GM21447 (cell line): ENCODE results near the gene CCDC157.

Experiments used
- ATAC-seq: cut with Tn5 transposase; IDR thresholded peaks from one replicate; pipeline ENCODE4 v1.9.1; 2021; ENCODE audit not compliant: unreplicated experiment

CCDC157 gene

DNA sequence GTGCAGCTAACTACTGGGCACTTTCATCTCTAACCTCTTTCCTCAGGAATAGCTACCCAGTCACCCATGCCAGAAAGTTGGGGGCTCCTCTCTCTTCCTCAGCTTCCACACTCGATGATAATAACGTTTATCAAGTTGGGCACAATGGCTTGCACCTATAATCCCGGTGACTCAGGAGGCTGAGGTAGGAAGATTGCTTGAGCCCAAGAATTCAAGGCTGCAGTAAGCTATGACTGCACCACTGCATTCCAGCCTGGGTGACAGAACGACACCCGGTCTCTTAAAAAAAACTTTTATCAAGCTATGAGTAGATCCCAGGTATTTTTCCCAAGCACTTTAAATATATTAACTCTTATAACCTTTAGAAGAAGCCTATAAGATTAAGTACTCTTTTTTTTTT, 2.2 kb upstream of the CCDC157 start:
- ATAC-seq = no peak

GRCh38 chr22:30357236-30357570, 396 bp downstream of the CCDC157 start:
- no peak for ATAC-seq

GRCh38 chr22:30357650-30358215, 926 bp downstream of the CCDC157 start:
- no peak for ATAC-seq

- ATAC-seq = no peak
Measured at GRCh38 chr22:30358541-30358940, 1.7 kb downstream of the CCDC157 start.

DNA sequence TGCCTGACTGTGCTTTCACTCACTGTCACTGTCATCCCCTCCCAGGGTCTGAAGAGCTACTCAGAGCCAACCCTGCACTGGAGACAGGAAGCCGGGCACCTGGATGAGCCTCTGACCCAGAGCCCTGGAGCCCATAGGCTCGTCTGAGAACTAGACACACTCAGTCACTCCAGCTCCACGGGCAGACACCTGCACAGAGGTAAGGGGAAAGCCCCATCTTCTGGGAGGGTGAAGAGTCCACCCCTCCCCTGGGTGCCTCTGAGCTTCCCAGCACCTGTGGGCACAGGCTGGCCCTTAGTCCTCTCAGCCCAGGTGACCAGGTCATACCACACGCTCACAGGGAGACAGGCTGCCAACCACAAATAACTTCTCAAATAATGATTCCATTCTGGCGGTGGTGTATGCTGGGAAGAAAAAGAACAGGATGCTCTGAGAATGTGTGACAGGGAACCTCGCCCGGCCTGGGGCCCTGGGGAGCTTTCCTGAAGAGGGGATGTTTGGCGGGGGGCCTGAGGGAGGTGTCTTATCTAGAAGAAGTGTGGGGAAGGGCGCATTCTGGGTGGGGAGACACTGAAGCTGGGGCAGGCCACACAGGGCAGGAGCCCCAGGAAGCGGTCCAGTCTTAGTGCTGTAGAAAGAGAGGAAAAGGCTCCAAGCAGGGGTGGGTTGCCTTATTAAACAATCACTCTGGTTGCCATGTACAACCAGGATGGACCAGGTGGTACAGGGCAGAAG, 5.3 kb downstream of the CCDC157 start:
- ATAC-seq = no peak

- ATAC-seq = no peak
Measured at GRCh38 chr22:30362651-30363281, 6.0 kb downstream of the CCDC157 start.

- ATAC-seq = no peak
Measured at GRCh38 chr22:30365891-30366290, 9.1 kb downstream of the CCDC157 start.

DNA sequence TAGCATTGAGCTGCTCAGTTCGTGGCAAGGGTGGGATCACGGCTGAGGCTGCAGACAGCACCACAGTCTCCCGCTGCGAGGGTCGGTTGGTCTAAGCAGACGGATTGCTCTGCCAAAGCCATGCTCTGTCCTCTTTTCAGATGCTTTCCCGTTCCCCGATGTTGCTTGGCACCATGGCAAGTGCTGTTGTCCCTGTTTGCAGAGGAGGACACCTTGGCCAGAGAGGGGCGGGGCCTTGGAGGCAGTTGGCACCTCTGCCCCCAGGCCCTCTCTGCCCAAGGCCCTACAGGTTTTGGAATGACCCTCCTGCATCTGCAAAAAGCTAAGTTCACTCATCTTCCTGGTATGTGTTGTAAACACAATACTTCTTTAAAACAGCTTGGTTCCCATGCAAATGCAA, 11.6 kb downstream of the CCDC157 start:
- ATAC-seq = no peak

DNA sequence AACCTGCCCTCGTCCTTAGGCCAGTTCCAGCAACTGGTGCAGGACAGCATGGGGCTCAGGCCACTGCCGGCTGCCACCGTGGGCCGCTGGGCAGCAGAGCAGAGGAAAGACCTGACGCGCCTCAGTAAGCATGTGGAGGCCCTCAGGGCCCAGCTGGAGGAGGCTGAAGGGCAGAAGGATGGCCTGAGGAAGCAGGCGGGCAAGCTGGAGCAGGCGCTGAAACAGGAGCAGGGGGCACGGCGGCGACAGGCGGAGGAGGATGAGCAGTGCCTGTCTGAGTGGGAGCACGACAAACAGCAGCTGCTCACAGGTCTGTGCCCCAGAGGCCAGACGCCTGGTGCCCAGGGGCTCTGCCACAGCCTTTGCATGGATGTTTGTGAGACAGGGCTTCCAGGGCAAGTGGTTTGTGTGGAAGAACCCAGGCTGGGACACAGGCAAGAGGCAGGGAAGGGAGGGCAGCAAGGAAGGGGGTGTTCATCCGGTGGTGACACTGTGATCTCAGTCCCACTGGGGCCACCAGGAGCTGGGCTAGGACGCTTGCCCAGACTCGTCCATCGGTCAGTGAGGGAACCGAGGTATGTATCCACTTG, 13.9 kb downstream of the CCDC157 start:
- no peak for ATAC-seq

- ATAC-seq = no peak
Measured at GRCh38 chr22:30371321-30371720, 14.5 kb downstream of the CCDC157 start.

- no peak for ATAC-seq
Measured at GRCh38 chr22:30371981-30372380, 15.2 kb downstream of the CCDC157 start.

DNA sequence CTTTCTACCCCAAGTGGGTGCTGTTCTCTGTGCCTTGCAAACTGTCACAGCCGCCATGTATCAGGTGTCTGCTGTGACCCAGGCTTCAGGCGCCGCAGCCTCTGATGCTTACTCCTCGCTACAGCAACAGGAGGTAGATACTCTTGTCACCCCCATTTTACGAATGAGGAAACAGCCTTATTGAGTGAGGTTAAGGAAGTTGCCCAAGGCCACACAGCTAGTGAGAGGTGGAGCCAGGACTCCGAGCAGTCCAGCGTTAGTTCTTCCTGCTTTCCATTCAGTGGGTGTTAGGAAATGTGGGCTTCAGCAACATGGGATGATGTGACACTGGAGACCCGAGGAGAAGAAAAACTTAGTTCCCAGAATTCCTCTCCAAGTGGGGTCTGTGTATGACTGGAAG, 16.1 kb downstream of the CCDC157 start:
- no peak for ATAC-seq

DNA sequence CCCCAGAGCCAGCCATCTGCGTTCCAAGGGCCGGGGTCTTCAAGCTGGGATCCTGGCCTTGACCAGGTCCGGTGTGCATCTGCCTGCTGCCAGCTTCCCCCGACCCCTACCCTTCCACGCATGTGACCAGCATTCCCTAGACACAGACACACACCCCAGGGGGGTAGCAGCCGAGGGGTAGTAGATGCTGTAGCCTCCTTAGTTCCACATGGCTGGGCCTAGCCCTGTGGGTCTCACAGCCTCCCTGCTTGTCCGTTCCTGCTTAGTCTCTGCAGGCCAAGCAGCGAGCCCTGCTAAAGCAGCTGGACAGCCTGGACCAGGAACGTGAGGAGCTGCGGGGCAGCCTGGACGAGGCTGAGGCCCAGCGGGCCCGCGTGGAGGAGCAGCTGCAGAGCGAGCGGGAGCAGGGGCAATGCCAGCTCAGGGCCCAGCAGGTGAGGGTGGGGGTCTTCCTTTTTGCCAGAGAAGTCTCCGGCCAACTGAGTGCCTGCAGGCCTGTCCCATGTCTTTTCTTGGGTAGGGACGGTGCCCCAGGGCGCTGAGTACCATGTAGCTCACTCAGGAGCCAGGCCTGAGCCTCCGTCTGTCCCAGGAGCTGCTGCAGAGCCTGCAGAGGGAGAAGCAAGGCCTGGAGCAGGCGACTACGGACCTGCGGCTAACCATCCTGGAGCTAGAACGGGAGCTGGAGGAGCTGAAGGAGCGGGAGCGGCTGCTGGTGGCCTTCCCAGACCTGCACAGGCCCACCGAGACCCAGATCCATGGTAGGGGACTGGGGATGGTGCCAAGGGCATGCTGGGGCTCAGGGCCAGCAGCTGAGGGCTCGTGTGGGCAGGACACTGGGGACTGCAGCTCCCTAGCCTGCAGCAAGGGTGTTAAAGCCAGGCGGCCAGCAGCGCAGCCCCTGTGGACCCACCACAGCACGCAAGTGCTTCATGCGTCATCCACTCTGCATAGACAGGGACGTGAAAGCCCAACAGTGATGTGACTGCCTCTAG, 16.8 kb downstream of the CCDC157 start:
- ATAC-seq = no peak

- ATAC-seq = no peak
Measured at GRCh38 chr22:30375312-30375849, 18.6 kb downstream of the CCDC157 start.

GRCh38 chr22:30380011-30380410, 23.2 kb downstream of the CCDC157 start:
- ATAC-seq = no peak

- ATAC-seq = no peak
Measured at GRCh38 chr22:30381264-30381663, 24.5 kb downstream of the CCDC157 start.

DNA sequence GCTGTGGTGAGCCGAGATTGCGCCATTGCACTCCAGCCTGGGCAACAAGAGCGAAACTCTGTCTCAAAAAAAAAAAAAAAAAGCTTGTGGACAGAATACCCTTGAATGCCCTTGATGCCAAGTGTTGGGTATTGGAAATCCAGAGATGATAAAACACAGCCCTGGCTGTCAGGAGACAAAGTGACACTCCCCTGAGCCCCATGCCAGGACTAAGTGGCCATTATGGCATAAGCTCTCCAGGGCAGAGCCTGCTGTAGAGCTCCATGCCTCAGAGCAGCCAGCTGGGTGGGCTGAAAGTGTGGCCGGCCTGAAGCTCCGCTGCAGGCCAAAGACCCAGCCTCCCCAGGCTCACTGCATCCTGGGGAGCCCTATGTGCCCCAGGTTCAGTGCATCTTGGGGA, 25.5 kb downstream of the CCDC157 start:
- ATAC-seq = no peak

- ATAC-seq = no peak
Measured at GRCh38 chr22:30383061-30383460, 26.3 kb downstream of the CCDC157 start.

DNA sequence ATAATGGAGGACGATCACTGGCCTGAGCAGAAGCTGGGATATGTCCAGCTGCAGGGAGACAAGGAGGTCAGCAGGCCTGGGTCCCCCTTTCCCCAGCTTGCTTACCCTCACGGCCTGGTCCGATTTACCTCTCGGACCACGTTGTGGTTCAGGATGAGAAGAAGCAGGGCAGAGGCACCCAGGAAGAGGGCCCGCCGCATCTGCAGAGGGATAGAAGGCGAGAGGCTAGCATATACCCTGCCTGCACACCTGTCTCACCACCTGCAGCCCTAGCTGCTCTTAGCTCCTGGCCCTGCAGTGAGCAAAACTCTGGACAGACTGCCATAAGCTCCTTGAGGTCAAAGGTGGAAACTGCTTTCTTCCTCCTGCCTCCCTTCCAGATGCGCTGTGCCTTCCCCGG, 29.1 kb downstream of the CCDC157 start:
- ATAC-seq = no peak

- ATAC-seq = no peak
Measured at GRCh38 chr22:30386608-30386959, 29.8 kb downstream of the CCDC157 start.
